Right ventricle myocardium inferior (tissue), 1 donor: ENCODE results near the gene EPHB4. TPM values are rescaled to one million over a fixed set of nuclear protein-coding genes. Genes with fewer than 3 reads are reported as not detected.

Source experiments
- ATAC-seq: fragments of 200-7000 bp; cut with Tn5 transposase; one replicate; pipeline ENCODE4 v1.9.1; 2020; ENCODE audit warnings: mild to moderate bottlenecking, moderate library complexity
- DNase-seq: peaks from one replicate; pipeline ENCODE4 v3.0.0; 2021; ENCODE audit errors: missing footprints
- intact Hi-C: fragments of 100-400 bp; cut with DNase I; formaldehyde crosslinking; loops from one replicate; pipeline ENCODE4 v1.11.0; 2022
- long read RNA-seq: library from polyadenylated mRNA; unstranded; transcript quantifications from one replicate; pipeline ENCODE4 v2.0.0, GENCODE V29; 2021
- total RNA-seq: library from RNA; stranded (reverse); fragmentation: NEBNext Ultra II Directional; extraction: Animal tissue kit (Norgen Biotek cat#: 25700); gene quantifications from one replicate; pipeline ENCODE4 v1.2.1, GENCODE V29; 2021
- donor health status: DM: no; HTN: yes; CAD: no; lungs with severe emphysema.

EPHB4 gene
- total RNA-seq: 27.0 TPM
- long read RNA-seq, full-length matches to known transcripts: 18 of 37 reads
- long read RNA-seq, partial matches to known transcripts: 13 of 37 reads
- long read RNA-seq, other reads (novel, unspliced or antisense): 6 of 37 reads

DNA sequence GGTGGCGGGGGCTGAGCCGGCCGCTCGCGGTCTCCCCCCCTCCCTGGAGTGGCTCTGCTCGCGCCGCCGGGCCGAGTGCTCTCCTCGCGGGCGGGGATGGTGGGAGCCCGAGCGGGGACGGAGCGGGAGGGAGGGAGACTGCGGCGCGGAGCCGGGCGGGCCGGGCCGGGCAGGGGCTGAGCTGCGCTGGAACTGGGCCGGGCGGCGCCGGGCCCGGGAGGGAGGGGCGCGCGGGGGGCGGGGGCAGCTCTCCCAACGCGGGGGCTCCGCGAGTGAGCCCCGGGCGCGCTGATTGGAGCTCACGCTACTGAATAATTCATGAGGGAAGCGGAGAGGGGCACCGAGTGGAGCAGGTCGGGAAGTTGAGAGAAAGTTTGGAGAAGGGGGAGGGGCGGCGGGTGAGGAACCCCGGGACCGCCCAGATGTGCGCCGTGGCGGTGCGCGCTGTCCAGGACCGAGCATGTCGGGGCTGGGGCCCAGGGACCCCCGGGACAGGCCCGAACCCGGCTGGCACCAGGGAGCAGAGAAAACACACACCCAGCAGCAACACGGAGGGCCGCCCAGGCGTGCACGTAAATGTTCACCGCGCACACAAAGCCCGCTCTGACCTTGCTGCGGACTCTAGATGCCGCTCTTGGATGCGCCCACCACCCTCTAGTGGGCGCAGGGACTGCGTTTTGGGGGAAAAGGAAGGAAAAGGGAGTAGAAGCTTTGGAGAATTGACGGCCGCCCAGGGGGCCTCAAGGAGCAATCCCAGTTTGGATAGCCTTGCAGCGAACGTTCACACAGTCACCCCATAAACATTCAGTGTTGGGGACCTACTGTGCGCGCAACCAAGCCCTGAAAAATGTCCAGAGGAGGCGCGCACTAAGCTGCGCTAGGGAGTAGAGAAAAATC, at the start of gene EPHB4:
EPHB4 (minus strand) TSS at position 194 of the 897 bp plus-strand sequence. CDS start 493 bp downstream, outside the sequence.
- ATAC-seq (peak; percentile 92), DNase-seq (peak; percentile 86)
- intact Hi-C loops: loop anchor here (2.0 kb wide), 1 partner anchor 25 kb away; no protein-coding TSS in a partner anchor

DNA sequence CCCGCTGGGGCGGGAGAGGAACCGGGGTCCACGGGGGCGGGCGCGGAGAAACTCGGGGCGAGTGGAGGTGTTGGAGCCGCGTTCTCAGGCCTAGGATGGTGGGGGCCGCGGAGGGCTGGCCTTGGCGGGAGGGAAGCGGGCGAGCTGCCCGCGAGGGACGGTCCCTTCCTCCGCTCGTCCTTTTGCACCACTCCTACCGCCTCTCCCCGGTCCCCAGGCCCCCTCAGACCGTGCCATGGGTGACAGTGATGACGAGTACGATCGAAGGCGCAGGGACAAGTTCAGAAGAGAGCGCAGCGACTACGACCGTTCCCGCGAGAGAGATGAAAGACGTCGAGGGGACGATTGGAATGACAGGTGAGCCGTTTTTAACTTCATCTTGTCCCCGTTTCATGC, 48.0 kb upstream of the EPHB4 start:
- intact Hi-C loops: loop anchor here (2.0 kb wide), 1 partner anchor 13 kb away; the partner anchor contains the start of gene UFSP1
- ATAC-seq (peak; percentile 49), DNase-seq (no peak)

DNA sequence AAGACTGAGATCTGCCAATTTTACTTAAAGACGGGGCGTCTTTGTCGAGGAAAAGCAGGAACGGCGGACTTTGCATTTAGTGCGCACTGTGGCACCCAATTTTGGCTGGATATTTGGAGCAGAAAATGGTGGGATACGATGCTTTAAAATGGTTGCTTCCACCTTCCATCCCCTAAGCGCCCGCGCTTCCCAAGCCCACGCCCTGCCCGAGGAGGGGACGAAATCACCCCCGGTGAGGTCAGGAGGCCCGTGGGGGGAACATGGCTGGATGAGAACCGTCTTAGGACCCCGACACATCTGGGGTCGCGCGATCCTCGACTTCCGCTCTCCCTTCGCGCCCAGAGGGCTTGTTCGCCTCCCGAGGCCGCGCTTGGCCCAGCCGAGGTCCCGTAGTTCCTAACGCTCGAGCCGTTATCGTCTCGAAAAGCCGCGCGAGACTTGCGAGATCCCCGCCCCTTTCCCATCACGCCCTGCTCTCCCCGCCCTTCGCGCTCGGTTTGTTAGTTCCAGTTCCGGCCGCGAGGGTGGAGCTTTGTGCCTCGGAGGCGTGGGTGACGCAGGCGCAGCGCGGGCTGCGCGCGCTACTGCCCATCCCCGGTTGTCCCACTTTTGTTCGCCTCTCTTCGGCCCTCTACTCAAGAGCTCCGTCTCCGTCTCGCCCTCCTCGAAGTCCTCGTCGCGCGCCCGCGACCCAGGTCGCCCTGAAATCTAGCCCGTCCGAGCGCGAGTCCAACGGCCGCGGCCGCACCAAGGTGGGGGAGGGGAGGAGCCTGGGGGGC, 47.4 kb upstream of the EPHB4 start, which contains the start of gene SRRT:
SRRT (plus strand) TSS at position 527 of the 779 bp plus-strand sequence. CDS start 488 bp downstream, outside the sequence.
- DNase-seq (peak; percentile 100), ATAC-seq (peak; percentile 97)
- intact Hi-C loops: loop anchor here (2.0 kb wide), 1 partner anchor 14 kb away; the partner anchor contains the start of gene UFSP1

DNA sequence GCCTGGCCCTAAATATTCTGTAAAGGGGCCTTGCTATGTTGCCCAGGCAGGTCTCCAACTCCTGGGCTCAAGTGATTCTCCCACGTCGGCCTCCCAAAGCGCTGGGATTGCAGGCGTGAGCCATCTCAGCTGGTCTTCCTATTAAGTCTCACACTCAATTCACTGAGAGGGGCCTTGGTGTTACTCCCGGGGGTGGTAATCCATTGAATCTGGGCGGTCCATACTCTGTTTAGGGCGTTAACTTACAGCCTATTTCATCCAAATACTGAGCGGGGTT, 46.9 kb upstream of the EPHB4 start:
- DNase-seq (peak; percentile 18), ATAC-seq (peak; percentile 3)
- intact Hi-C loops: loop anchor here (2.0 kb wide), 1 partner anchor 15 kb away; the partner anchor contains the start of gene UFSP1

DNA sequence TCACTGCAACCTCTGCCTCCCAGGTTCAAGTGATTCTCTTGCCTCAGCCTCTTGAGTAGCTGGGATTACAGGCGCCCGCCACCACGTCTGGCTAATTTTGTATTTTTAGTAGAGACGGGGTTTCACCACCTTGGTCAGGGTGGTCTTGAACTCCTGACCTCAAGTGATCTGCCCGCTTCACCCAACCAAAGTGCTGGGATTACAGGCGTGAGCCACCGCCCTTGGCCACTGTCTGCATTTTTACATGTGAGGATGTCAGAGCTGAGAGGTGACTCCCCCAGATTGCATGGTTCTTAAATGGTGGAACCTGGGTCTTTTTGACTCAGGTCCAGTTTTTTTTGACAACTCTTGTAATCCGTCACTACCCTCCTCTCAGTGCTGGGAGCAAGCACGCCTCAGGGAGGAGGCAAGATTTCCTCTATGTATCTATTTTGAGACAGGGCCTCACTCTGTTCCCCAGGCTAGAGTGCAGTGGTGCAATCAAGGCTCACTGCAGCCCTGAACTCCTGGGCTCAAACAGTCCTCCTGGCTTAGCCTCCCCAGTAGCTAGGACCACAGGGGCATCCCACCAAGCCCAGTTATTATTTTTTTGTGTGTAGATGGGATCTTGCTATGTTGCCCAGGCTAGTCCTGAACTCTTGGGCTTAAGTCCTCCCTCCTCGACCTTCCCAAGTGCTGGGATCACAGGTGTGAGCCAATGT, 46.4 kb upstream of the EPHB4 start:
- DNase-seq (peak; percentile 27), ATAC-seq (no peak)
- intact Hi-C loops: loop anchor here (2.0 kb wide), 1 partner anchor 15 kb away; the partner anchor contains the start of gene UFSP1

DNA sequence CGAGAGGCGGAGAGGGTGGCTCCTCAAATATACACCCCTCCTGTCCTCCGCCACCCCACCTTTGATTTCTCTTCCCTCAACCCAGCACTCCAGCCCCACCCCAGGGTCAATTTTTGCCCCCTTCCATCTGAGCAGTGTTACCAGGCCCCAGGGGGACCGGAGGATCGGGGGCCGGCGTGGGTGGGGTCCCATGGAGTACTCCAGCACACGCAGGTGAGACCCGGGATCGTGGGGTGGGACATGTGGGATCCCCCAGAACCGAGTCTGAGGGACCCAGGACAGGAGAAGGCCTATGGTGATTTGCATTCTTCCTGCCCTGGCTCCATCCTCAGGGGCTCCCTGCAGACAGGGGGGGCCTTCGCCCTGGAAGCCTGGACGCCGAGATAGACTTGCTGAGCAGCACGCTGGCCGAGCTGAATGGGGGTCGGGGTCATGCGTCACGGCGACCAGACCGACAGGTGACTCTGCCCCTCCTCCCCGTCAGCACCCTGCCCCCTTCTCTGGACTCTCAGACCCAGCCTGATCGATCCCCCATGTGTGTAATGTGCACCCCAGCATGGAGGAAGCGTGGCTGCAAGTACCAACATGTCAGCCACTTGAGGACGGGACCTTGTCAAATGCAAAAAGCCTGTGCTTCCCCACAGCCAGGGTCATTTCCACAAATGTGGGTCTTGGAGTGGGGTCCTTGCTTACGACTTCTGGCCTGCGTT, 40.6 kb upstream of the EPHB4 start:
- intact Hi-C loops: no loop called here
- peak; percentile 0 for ATAC-seq
- DNase-seq: peak; percentile 48

DNA sequence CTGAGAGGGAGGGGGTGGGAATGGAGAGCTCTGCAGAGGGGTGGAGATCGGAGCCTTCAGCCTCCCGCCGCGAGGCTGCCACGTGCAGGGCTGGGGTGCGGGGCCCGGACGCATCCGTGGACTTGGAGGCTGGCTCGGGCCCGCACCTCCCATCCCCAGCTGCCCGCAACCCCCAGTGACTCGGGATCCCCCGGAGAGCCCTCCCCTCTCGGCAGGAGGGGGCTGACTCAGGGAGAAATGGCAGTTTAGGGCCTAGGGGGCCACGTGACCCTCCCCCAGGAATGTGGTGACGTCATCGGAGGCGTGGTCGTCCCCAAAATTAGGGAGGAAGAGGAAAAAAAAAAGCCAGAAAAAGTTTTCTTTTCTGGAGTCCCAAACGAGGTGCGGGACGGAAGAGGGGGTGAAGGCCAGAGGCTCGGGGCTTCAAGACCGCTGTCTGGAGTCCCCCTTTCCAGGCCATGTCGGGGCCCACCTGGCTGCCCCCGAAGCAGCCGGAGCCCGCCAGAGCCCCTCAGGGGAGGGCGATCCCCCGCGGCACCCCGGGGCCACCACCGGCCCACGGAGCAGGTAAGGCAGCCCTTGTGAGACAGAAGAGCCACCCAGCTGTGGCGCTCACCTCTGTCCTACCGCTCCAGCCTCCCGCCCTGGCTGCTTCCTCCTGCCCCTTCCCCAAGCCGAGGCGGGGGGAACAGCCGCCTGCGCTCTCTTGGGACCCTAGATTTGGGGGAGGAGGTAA, 39.9 kb upstream of the EPHB4 start, which contains the start of gene TRIP6:
TRIP6 (plus strand) TSS at position 348 of the 736 bp plus-strand sequence; CDS start at position 459, 111 bp downstream.
- intact Hi-C loops: no loop called here
- DNase-seq (peak; percentile 90), ATAC-seq (peak; percentile 76)

DNA sequence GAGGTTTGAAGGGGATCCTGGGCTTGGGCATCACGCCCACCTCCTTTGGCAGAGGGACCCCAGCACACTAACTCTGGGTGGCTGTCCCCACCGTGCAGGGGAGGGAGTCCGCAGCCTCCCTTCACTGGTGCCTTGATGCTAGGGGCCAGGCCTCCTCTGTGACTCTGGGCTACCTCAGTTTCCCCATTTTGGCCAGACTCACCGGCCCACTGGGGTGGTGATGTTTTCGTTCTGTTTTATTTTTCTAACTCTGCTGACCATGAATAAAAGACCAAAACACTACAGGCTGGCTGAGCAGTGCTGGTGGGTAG, 39.4 kb upstream of the EPHB4 start:
- intact Hi-C loops: no loop called here
- ATAC-seq (peak; percentile 9), DNase-seq (no peak)

DNA sequence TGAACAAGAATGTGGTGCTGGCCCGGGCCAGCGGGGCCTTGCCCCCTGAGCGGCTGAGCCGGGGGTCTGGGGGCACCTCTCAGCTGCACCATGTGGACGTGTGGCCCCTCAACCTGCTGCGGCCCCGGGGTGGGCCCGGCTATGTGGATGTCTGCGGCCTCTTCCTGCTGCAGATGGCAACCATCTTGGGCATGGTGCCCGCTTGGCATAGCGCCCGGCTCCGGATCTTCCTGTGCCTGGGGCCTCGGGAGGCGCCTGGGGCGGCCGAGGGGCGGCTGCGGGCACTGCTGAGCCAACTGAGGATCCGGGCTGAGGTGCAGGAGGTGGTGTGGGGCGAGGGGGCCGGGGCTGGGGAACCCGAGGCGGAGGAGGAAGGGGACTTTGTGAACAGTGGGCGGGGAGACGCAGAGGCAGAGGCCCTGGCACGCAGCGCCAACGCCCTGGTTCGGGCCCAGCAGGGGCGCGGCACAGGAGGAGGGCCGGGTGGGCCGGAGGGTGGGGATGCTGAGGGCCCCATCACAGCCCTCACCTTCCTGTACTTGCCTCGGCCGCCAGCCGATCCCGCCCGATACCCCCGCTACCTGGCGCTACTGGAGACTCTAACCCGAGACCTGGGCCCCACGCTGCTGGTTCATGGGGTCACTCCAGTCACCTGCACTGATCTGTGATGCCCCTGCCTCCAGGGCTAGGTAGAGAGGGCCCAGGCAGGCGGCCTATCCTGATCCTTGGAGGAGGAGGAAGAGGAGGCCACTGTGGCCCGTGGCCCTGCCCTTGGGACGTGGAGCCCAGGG, 38.8 kb upstream of the EPHB4 start:
- intact Hi-C loops: no loop called here
- ATAC-seq: peak; percentile 15
- DNase-seq: peak; percentile 91

DNA sequence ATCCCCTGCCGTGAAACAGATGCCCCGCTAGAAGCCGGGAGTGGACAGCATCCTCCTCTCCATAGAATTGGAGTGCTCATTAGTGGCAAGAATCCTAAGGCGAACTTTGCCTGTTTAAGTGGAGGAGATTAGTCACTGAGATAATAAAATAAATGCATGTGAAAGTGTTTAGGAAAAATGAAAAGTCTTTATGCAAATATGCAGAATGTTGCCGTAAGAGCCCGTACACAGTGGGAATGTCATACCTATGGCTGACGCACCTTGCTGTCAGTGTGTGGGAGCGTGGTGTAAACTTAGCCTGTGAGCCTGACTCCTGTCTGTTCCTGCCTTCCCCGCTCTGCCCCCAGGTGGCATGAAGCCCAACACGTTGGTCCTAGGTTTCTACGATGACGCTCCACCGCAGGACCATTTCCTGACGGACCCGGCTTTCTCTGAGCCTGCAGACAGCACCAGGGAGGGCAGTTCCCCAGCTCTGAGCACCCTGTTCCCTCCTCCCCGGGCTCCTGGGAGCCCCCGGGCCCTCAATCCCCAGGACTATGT, 38.1 kb upstream of the EPHB4 start:
- DNase-seq (no peak), ATAC-seq (no peak)
- intact Hi-C loops: no loop called here

DNA sequence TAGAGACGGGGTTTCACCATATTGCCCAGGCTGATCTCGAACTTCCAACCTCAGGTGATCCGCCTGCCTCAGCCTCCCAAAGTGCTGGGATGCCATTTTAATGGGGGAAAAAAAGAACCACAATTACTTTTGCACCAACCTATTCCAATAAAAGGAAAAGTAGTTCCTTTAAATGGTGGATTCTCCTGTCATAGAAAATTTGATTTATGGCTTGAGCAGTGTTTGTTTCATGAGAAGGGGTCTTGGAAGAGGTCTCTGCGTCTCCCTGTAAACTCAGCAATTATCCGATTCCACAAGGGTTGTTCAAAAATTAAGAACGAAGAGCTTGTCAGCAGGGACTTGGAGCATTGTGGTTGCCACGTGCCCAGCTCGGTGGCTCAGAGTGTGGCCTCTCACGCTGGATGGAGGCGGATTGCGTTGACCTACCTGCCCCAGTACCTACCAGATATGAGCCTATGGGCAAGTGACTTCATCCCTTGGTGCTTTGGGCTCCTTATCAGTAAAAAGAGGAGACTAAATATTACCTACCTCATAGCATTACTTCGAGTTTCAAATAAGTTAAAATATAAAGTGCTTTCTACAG, 37.0 kb upstream of the EPHB4 start:
- DNase-seq: no peak
- no peak for ATAC-seq
- intact Hi-C loops: no loop called here

DNA sequence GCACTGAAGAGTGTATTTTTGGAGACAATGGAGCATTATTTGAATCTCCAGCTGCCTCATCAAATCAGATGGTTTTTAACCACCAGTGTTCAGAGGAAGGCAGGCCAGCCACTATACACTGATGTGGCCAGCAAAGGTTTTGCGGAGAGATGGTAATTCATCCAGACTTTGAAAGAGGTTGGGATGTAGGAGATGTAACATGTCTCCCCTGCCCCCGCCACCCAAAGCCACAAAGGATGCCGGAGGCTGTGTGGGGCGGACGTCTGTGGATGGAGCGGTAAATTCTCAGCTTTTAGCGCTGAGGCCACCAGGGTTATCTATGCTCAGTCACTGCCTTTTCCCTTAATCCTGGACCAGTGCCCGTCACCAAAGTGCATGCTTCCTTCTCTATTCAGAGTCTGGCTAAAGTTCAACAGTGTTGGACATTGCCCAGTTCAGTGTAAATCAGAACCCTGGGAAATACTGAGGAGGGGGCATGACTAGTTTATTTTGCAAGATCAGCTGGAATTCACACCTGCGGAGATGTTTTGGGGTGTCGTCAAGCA, 36.2 kb upstream of the EPHB4 start:
- intact Hi-C loops: no loop called here
- ATAC-seq (no peak), DNase-seq (no peak)

DNA sequence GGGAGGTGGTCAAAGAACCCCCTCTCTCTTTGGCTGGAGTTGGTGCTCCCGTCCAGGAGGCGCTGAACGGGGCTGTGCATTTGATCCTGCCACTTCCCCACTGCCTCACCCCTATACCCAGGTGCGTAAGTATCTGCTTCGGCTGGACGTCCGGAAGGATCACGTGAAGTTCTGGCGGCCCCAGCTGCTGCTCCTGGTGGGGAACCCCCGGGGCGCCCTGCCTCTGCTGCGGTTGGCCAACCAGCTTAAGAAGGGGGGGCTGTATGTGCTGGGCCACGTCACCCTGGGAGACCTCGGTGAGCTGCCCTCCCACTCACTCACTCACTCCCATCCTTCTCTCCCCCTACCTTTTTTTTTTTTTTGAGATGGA, 34.3 kb upstream of the EPHB4 start:
- no peak for DNase-seq
- ATAC-seq: no peak
- intact Hi-C loops: no loop called here

DNA sequence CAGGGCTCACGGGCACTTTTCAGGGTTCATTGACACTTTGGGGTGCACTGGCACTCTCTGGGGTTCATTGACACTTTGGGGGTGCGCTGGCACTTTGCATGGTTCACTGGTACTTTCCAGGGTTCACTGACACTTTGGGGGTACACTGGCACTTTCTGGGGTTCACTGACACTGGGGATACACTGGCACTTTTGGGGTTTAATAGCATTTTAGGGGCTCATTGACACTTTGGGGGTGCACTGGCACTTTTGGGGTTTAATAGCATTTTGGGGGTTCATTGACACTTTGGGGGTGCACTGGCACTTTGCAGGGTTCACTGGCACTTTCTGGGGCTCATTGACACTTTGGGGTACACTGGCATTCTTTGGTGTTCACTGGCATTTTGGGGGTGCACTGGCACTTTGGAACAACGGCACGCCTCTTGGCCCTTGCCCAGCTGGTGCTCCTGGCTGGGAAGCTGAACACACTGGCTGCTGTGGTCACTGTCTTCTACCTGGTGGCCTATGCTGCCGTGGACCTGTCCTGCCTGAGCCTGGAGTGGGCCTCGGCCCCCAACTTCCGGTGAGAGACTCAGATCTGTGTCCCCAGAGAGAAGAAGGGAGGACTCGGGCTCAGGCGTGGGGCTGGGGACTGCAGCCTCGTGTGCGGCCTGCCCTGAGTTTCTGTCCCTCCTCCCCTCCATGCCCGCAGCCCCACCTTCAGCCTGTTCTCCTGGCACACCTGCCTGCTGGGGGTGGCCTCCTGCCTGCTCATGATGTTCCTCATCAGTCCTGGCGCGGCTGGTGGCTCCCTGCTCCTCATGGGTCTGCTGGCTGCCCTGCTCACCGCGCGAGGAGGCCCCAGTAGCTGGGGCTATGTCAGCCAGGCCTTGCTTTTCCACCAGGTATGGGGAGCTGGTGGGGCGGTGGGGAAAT, 33.6 kb upstream of the EPHB4 start:
- no peak for ATAC-seq
- intact Hi-C loops: no loop called here
- DNase-seq: no peak

DNA sequence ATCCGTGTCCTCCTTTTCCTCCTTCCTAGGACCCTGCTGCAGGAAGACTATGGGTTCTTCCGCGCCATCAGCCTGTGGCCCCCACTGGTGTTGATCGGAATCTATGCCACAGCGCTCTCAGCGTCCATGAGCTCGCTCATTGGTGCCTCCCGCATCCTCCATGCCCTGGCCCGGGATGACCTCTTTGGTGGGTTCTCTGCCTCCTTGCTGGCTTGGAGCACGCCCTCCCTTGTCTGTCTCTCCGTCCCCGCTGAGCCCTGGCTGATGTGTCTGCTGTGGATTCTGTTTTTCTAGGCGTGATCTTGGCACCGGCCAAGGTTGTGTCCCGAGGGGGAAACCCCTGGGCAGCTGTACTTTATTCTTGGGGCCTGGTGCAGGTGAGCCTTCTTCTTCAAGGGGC, 32.5 kb upstream of the EPHB4 start:
- intact Hi-C loops: loop anchor here (10.0 kb wide), 1 partner anchor 245 kb away; the partner anchor contains the start of gene MOSPD3
- DNase-seq (no peak), ATAC-seq (no peak)
